ENCODE results near the gene CADPS.

GRCh38 chr3:62532796-62533195 is 342.4 kb downstream of the CADPS start:
- no peak for TF ChIP-seq POLR2A (IDR thresholded peaks at IDR 0.05; ENCODE audit: low read length)
- no peak for TF ChIP-seq GATA1 (IDR thresholded peaks at IDR 0.05; ENCODE audit: low read depth, low read length)
